ENCODE measurements around the gene THEM4.
A peak's percentile ranks its signal among the peaks of the same experiment; 100 is the strongest.
"Not testable (repeated sequence)": the region's sequence is repeated elsewhere in the genome, so short reads cannot be mapped to it uniquely, and the experiment has no call there.

Gene THEM4

DNA sequence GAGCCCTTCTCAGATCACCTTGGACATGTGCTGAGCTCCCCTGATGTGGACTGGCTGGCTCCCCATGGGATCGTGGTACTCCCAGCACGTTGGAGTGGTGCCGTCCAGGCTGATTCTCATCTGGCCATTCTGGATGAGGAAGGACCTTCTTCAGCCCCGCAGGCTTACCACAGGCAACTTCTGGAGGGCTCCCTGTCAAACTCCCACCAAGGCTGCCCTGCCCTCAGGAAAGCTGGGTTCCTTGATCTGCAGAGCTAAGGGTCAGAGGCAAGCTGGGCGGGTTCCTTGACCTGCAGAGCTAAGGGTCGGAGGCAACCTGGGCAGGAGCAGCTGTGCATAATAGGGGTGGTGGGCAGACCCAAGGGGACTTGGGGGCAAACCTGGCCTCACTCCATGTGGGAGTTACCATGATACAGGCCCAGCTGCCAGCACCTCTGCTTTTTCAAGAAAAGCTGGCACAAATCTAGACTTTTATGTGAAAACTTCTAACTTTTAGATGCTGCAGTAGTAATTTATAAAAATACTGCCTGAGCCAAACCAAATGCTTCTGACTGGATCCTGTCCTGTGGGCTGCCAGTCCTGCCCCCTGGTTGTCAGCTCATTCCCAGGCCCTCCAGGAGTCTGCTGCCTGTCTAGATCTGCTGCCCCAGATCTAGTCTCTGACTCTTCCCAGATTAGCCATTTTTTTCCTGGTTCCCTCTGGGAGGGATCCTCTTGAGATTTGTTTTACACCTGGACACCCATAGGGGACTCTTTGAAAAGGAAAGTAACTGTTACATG lies 50.2 kb downstream of the THEM4 start:
- DNase-seq (ENCODE audit: low read depth), result no peak

DNA sequence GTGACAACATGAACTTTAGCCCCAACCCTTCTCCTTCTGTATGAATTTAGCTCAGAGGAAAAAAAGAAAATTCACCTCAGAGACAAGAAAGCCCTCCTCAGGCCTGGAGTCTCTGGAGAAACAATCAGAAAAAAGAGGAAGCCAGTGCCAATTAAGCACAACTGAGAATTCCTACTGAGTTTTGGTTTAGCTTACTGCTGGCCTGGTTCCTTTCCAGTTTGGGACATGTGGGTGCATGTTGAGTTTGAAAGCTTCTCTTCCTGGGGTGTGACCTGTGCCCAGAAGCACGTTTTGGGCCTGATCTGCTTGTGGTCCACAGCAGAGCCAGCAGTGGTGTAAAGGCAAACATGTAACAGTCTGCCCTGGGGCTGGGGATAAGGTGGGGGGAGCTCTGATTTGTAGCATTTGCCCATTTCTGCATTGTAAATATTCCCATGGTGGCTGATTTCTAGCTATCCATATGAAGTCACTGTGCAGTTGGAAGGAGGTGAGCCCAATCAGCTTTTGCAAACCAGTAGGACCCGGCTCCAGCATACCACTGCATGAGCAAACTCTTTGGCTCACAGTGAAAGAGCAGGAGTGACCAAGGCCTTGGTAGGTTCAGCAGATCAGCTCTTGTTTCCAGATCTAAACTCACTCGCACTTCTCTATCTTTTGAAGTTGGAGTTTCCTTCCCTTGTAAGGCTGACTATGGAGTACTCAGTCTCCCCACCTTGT lies 51.1 kb downstream of the THEM4 start:
- no peak for DNase-seq (ENCODE audit: low read depth)

DNA sequence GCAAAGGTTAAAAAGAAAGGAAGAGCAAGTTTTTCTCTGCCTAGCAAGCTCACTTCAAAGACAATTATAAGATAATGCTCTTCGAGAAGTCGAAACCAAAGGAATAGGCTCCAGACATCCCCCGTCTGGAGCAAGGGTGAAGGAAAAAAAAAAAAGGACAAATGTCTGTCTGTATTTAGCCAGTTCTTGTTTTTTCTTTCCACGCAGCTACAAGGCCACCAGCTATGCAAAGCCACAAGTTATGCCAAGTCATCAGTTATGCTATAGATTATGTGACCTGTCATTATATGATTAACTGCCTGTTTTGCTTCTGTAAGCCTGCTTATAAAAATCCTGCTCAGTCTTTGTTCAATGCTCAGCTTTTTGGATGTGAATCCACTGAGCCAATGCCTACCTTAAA lies 53.4 kb downstream of the THEM4 start:
- no peak for DNase-seq (ENCODE audit: low read depth)

DNA sequence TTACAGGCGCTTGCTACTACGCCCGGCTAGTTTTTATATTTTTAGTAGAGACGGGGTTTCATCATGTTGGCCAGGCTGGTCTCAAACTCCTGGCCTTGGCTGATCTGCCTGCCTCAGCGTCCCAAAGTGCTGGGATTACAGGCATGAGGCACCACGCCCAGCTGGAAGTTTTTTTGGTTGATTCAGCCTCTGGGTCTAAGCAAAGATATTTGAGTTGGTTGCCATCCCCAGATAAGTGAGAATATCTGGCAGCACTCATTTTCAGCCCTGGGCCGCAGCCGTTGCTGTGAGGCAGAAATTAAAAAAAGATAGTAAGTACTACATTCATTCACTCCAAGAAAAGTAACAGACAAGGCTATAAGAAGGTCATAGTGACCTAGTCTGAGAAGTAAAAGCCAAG lies 53.8 kb downstream of the THEM4 start:
- DNase-seq (ENCODE audit: low read depth), result not testable (repeated sequence)

DNA sequence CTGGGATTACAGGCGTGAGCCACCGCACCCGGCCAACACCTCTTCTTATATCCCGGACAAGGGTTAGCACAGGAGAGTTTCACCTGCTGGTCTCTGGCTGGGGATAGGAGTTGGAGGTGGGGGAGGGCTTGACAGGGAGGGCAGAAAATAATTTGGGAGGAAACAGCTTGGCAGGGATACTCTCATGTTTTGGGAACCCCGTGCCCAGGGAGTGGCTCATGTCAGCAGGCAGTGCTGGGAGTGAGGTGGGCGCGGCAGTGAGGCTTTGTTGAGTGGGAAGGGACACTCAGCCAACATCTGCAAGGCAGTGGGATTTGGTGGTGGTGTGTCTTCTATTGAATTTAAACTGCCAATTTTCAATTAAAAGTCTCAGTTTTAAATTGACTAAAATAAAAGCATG lies 54.7 kb downstream of the THEM4 start:
- DNase-seq (ENCODE audit: low read depth), result no peak

DNA sequence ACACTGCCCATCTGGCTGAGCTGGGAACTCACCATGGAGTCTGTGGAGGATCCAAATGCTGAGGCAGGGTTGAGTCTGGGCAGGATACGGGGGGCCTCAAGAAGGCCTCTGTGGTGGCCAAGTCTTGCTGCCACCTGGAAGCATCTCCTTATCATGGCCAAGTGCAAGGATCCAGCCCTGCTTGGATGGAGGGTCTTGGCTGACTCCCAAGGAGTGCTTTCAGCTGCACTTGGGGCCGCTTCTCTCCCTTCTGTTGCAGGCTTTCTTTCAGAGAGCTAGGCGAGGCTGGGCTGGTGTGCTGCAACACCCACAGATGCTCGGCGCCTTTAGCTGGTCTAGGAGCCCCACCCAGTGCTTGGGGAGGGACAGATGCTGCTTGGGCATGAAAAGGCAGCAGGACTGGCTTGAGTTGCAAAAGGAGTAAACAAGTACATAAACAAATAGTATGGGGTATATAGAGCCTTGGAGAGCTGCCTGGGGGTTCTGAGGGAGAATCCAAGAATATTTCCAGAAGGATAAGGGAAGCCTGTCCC lies 55.8 kb downstream of the THEM4 start, which contains the start of gene THEM5:
TSS of gene THEM5 (minus strand) at position 302 of the 533 bp plus-strand sequence. CDS start at position 155, 147 bp downstream.
- no peak for DNase-seq (ENCODE audit: low read depth)

DNA sequence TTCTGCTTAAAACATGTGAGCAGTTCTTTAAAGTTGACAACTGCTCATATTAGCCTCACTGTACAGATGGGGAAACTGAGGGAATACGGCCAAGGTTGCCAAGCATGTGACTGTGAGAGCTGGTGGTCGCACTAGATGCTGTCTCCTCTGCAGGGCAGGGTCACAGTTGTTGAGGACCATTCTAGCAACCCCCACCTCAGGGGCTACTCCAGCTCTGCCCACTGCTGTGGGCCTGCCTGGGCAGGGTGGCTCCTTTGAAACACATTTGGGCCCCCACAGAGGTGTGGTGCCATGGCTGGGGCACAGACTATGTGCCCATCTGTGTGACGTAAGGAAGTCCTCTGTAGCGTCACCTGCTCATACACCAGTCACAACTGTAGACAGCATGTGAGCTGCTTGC lies 56.6 kb downstream of the THEM4 start:
- DNase-seq (ENCODE audit: low read depth), result no peak

DNA sequence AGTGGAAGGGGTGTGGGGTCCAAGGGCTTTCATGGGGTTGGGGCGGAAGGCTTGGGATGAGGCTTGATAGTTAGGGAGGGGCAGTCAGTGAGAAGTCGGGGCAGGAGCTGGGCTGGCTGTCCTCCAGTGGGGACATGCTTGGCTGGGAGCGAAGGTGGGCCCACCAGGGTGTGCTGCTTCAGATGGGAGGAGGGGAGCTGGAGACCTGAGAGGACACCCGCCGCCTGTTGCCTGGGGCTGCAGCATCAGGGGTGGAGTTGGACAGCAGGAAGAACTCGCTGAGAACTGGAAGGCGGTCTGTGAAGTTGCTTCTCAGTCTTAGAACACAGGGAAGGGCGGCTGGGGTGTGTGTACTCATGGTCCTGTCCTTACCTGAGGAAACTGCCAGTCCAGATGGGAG lies 57.4 kb downstream of the THEM4 start:
- no peak for DNase-seq (ENCODE audit: low read depth)

DNA sequence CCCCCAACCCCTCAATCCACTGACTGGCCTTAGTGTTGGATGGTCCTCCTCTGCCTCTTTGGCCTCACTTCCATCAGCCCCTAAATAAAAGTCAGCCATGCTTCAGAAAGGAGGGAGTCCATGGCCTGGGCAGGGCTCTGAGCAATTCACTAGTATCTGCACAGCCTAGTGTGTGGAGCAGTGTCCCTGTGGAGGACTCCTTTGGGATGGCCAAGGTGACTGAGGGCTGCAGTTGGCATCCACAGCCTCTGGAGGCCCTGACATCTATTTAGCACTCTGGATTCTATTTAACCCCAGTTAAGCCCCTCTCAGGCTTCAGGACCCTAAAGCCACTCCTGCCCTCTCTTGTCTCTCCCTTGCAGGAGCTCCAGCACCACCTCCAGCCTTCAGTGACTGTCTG lies 59.4 kb downstream of the THEM4 start:
- no peak for DNase-seq (ENCODE audit: low read depth)

DNA sequence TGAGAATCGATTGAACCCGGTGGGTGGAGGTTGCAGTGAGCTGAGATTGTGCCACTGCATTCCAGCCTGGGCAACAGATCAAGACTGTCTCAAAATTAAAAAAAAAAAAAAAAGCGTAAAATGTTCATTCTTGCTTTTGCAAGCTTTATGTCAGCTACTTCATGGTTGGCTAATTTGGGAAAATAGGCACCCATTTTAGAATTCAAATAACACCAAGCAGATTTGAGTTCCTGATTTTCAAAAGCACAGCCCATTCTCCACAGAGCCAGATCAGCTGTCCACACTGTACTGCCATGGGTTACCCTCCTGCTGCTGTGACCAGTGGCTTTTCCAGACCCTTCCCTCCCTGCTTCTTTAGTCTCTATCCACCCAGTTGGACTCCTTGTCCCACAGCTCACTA lies 60.2 kb downstream of the THEM4 start:
- DNase-seq (ENCODE audit: low read depth), result no peak

DNA sequence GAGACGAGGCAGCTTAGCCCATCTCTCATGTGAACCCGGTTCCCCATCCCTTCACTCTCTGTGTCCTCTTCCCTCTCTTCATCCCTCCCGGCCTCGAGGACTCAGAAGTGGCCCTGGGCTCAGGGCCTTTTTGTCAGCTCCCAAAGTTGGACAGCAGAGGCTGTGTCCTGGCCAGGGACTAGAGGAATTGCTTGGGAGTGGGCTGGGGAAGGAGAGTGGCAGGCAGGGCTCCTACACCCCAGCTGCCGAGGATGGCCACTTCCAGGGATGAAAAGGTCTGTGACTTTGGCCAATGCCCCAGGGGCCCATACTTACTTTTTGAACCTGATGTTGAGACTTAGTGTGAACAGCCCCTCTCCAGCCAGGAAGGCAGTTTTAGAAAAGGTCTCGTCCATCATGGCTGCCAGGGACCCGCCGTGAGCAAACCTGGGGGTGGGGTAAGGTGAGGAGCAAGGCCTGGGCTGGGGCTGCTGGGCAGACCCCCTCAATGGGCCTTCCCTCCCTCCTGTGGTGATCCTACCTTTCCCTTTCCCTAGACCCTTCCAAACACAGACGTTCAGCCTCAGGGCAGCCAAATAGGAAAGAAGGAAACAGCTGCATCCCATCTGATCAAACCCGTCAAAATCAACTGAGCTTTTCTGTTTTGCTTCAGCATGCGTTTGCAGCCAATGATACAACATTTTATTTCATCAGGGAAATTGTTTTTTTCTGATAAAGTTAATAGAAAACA lies 61.3 kb downstream of the THEM4 start:
- DNase-seq (ENCODE audit: low read depth), result no peak

DNA sequence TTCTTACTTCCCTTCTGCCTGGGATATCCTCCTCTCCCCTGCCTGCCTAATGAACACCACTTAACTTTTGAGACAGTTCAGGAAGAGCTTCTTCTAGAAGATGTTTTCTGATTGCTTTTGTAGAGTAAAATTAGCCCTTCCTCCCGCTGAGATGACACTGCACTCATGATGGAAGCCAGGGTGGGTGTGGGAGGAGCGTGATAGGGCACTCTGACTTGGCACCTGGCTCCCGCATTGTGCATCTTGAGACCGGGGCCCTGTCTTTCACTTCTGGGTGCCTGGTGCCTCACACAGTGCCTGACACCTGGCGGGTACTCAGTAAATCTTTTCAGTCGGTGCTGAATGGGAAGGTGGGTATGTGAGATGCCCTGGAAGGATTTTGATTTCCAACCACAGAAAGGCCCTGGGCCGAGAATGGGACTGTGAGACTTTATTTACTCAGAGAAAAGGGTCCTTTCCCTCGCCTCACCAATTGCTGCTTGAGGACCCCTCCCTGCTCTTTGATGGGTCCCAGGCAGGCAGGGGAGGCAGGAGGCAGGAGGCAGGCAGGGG lies 62.5 kb downstream of the THEM4 start:
- DNase-seq (ENCODE audit: low read depth), result no peak

DNA sequence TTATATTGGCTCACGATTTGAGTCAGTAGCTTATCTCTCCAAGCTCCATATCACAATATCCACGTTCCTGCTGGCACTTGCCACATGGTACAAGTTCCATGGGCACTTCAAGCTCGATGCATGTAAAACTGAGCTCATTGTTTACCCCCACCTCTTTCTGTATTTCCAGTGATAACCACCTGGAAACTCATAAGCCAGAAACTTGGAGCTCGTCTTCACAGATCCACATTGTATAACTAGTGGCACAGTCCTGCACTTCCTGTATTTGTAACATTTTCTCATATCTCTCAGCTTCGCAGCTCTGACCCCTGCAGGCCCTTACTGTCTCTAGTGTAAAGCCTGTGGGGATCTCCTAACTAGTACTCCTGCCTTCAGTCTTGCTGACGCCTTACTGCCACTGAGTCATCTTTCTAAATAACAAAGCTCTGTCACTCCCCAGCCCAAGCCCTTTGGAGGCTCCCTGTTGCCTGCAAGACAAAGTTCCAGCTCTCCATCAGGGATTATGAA lies 63.2 kb downstream of the THEM4 start:
- DNase-seq (ENCODE audit: low read depth), result no peak

DNA sequence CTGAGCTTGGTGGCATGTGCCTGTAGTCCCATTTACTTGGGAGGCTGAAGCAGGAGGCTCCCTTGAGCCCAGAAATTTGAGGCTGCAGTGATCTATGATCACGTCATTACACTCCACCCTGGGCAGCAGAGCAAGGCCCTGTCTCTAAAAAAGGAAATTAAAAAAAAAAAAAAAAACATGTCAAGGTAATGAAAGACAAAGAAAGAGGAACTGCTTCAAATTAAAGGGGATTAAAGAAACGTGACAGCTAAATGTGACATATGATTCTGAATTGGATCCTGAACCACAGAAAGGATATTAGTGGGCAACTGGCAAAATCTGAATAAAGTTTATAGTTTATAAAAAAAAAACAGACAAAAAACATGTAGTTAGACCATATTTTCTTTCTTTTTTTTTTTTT lies 65.9 kb downstream of the THEM4 start:
- no peak for DNase-seq (ENCODE audit: low read depth)

DNA sequence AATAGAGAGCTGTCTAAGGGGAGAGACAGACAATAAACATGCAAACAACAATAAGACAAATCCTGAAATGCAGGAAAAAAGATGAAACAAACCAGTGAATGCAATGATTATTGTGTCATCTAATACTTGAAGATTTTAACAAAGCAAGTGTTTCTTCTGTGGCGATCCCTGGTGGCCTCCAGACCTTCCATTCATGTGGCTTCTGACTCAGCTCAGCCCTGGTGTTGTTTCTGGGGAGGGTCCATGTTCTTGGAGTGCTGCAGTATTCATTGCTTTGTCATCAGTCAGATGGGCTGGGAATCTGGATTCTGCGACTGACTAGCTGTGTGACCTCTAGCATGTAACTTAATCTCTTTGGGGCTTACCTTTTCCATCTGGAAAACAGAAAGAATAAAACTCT lies 68.2 kb downstream of the THEM4 start:
- no peak for DNase-seq (ENCODE audit: low read depth)

DNA sequence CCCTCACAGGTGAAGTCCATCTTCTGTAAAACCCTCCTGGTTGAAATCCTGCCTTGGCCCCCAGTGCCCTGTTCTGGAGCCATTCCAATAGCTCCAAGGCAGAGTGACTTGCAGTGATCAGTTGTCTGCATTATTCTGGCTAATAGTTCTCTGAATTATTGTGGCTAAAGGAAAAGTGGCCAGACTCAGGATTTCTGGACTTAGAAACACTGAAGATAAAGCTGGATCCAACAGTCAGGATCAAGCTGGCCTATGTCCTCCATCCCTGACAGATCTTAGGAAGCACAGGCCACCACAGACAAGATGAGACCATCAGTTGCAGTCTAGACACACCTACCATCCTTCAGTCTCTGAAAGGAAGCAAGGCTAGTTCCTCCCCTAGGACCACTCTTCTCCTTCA lies 68.9 kb downstream of the THEM4 start:
- DNase-seq (ENCODE audit: low read depth), result no peak

DNA sequence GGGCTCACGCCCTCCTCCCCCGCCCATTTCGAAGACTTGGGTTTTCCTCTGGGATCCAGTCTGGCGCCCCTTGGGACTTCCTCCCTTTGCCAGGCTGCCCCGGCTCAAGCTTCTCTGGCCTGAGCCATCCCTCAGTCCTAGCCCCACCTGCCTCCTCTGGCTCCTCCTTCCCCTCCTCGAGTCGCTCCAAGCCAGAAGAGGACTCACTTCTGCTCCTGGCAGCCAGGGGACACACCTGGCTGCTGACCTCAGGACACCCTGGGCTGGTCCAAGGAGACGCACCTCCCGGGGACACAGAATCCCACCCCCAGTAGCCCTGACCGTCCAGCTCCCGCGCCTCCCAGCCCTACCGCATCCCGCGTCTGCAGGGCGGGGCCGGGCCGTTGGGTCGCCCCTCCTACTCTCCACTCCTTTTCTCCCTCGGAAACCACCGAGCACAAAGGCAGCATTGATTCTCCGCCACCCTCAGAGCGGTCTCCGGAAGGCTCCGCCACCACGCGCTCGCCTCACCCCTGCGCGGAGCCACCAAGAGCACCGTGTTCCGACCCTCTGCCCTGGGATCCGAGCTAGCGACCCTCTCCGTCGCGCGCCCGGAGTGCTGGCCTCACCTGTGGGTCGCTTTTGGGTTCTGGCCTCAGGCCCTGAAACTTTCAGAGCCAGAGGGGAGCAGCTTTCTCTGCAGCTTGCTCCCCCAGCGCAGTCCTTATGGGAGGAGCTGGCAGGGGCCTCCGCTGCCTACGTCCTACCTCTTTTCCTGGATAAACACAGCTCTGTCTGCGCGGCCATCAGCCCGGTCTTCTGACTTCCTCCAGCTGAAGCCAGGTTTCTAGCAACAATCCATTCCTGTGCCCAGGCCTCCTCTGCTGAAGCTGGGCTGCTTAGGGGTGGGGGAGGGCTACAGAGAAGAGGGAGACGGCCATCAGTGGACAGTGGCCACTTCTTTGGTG lies 69.6 kb downstream of the THEM4 start, which contains the start of gene C2CD4D:
TSS of gene C2CD4D (minus strand) at position 364 of the 947 bp plus-strand sequence. CDS start 831 bp downstream, outside the sequence.
- peak; percentile 45 for DNase-seq (ENCODE audit: low read depth)

DNA sequence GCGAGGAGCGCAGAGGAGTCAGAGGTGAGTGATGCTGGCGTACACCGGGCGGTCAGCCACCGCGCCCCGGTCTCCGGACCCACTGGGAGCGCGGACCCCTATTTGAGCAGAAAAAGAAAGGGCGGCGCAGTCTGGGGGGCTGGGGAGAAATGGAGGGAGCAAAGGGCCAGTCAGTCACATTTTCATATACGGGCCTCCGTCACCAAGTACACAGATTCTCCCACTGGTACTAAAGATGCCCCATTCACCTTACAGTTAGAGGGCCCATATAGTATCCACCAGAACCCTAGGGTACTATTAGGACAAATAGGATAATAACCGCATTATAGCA lies 70.3 kb downstream of the THEM4 start:
- DNase-seq (ENCODE audit: low read depth), result no peak

DNA sequence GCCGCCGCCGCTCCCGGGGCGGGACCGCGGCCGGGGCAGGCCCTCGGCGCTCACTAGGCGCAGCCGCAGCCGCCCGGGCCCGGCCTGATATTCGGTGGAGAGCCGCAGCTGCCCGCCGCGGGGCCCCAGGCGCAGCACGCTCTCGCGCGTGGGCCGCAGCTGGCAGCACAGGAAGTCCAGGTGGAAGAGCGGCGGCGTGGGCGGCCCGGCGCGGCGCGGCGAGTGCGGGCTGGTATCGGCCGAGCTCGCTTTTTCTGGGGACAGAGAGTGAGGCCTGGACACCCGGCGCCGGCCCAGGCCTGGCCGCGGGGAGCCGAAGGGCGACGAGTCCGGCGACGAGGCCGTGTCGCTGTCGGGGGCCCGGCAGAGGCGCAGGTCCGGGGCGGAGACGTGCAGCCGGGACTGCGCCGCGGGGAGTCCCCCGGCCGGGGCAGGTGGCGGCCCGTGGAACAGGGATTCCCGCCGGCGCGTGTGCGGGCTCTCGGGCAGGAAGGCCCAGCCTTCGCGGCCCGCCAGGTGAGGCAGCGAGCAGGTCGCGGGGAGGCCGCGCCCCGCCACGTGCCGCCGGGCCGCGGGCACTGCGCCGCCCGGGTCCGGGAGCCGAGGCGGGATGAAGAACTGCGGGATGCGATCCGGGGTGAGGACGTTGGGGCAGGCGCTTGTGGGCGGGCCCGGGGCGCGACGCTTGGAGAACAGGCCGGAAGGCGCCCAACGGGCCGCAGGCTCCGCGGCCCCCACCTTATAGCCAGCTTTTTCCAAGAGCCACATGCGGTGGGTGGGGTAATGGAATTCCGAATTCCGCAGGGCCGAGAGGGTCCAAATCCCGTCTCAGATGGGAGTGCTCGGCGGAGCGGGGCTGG lies 70.9 kb downstream of the THEM4 start:
- DNase-seq (ENCODE audit: low read depth), result peak; percentile 28

DNA sequence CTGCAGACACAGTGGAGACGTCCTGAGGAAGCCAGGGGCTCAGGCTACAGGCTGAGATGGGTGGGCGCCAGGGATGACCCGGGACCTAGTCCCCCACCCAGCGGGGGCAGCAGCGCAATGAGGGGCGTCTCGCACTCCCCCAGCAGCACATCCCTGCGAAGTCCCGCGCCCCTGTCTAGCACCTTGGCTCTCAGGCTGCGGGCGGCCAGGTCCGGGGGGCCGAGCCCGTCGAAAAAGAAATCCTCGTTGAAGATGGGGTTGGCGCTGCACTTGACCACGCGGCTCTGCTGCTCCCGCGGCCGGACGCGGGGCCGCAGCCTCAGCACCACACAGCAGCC lies 71.5 kb downstream of the THEM4 start:
- no peak for DNase-seq (ENCODE audit: low read depth)

Data from stimulated activated CD8-positive, alpha-beta memory T cell treated with anti-CD3 and anti-CD28 coated beads, Interleukin-12 subunit alpha, Interleukin-12 subunit beta, amount 100 ng/mL, for 4 hours (primary cell).